ENCODE data around the gene HLA-C.

DNA sequence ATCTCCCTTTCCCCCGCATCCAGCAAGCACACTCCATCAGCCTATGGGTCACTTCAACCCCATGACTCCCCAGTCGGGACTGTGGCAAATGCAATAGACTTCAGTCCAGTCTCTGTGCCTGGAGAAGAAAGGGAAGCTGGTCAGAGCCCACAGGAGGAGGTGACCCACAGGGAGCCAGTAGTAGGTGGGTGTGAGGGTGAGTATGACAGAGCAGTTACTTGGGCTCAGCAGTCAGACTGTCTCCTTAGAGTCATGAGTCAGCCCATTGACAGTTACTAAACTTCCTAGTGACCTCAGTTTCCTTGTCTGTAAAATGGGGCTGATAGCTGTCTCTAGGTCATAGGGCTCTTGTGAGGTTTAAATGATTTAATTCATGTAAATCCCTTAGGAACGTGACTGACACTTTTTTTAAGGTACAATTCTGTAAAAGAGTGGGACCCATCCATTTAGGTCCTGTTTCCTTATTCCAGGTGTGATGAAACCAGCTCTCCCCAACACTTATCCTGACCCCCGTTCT lies 33.9 kb upstream of the HLA-C start:
- TF ChIP-seq, protein P1, sequence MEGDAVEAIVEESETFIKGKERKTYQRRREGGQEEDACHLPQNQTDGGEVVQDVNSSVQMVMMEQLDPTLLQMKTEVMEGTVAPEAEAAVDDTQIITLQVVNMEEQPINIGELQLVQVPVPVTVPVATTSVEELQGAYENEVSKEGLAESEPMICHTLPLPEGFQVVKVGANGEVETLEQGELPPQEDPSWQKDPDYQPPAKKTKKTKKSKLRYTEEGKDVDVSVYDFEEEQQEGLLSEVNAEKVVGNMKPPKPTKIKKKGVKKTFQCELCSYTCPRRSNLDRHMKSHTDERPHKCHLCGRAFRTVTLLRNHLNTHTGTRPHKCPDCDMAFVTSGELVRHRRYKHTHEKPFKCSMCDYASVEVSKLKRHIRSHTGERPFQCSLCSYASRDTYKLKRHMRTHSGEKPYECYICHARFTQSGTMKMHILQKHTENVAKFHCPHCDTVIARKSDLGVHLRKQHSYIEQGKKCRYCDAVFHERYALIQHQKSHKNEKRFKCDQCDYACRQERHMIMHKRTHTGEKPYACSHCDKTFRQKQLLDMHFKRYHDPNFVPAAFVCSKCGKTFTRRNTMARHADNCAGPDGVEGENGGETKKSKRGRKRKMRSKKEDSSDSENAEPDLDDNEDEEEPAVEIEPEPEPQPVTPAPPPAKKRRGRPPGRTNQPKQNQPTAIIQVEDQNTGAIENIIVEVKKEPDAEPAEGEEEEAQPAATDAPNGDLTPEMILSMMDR (IDR thresholded peaks at IDR 0.05): no peak
- TF ChIP-seq POLR2AphosphoS5 (IDR thresholded peaks at IDR 0.05): no peak

All from prostate gland (tissue), 2 donors.